HL-60 (cell line): ENCODE data around the gene LIPH.
"Not testable (repeated sequence)": the region's sequence is repeated elsewhere in the genome, so short reads cannot be mapped to it uniquely, and the experiment has no call there.

Experiments used
- CTCF ChIP-seq: IDR thresholded peaks from one replicate; pipeline ENCODE4 v1.5.1; 2011; ENCODE audit warnings: low read length, control low read depth, inconsistent platforms; ENCODE audit not compliant: insufficient read depth
- GABPA ChIP-seq: IDR thresholded peaks from 2 replicates; pipeline ENCODE4 v1.6.1; 2012; ENCODE audit warnings: low read depth
- POLR2AphosphoS5 ChIP-seq: IDR thresholded peaks from 2 replicates; pipeline ENCODE4 v1.6.1; 2012; ENCODE audit warnings: low read depth
- REST ChIP-seq: IDR thresholded peaks from 2 replicates; pipeline ENCODE4 v1.6.1; 2012; ENCODE audit warnings: low read depth; ENCODE audit not compliant: insufficient replicate concordance
- SPI1 ChIP-seq: IDR thresholded peaks from 2 replicates; pipeline ENCODE4 v1.6.1; 2012; ENCODE audit warnings: low read depth, mild to moderate bottlenecking, borderline replicate concordance

- not testable (repeated sequence) for TF ChIP-seq CTCF, POLR2AphosphoS5, GABPA, REST, SPI1
These were observed 86.3 kb downstream of the LIPH start for GRCh38 chr3:185466123-185466522.
